Keratinocyte (primary cell): ENCODE results near the gene FGF12. TPM values are rescaled to one million over a fixed set of nuclear protein-coding genes. Genes with fewer than 3 reads are reported as not detected.
A peak's percentile ranks its signal among the peaks of the same experiment; 100 is the strongest.

Source experiments
- DNase-seq: peaks from one replicate; pipeline ENCODE4 v3.0.0-alpha.2; 2011; ENCODE audit warnings: low read depth, missing footprints, low spot score
- FAIRE-seq: peaks from 2 replicates; lab custom pipeline; 2011; peaks lifted over from hg19 to GRCh38; lab: Jason Lieb, UNC
- H2AFZ ChIP-seq: 2 replicates; pipeline ENCODE4 v1.6.0; 2012; ENCODE audit warnings: low read length, control low read depth, inconsistent platforms; ENCODE audit not compliant: control insufficient read depth
- H3K27ac ChIP-seq: 2 replicates; pipeline ENCODE4 v1.5.1; 2011; ENCODE audit warnings: low read length; ENCODE audit not compliant: control insufficient read depth, insufficient read depth
- H3K27me3 ChIP-seq: 3 replicates; pipeline ENCODE4 v1.6.0; 2011; ENCODE audit warnings: low read length; ENCODE audit not compliant: control insufficient read depth, insufficient read depth; ENCODE audit errors: extremely low read depth
- H3K36me3 ChIP-seq, 2 experiments: 2 replicates in 1 of 2; 3 replicates in 1 of 2; pipeline ENCODE4 v1.5.1; 2011; ENCODE audit warnings: low read length in 2 of 2, mild to moderate bottlenecking in 1 of 2; ENCODE audit not compliant: control insufficient read depth in 2 of 2, insufficient read depth in 2 of 2; ENCODE audit errors: extremely low read depth in 1 of 2
- H3K4me1 ChIP-seq: 3 replicates; pipeline ENCODE4 v1.5.1; 2011; ENCODE audit warnings: low read length; ENCODE audit not compliant: control insufficient read depth, insufficient read depth; ENCODE audit errors: extremely low read depth
- H3K4me2 ChIP-seq: 3 replicates; pipeline ENCODE4 v1.6.0; 2011; ENCODE audit warnings: low read depth, low read length; ENCODE audit not compliant: control insufficient read depth, insufficient read depth; ENCODE audit errors: extremely low read depth
- H3K4me3 ChIP-seq, 3 experiments: fragments of 200-600 bp in 1 of 3; sonication (generic) in 1 of 3; 2 replicates in 2 of 3; 3 replicates in 1 of 3; pipeline ENCODE4 v1.5.1; 2011 to 2016; ENCODE audit warnings: low read length in 3 of 3, mild to moderate bottlenecking in 3 of 3, control low read depth in 2 of 3, inconsistent platforms in 1 of 3, low read depth in 1 of 3, mixed read lengths in 1 of 3, mixed run types in 1 of 3, moderate library complexity in 1 of 3; ENCODE audit not compliant: control insufficient read depth in 2 of 3, insufficient read depth in 2 of 3; ENCODE audit errors: extremely low read depth in 1 of 3
- H3K79me2 ChIP-seq: 2 replicates; pipeline ENCODE4 v1.6.0; 2012; ENCODE audit warnings: low read length; ENCODE audit not compliant: control insufficient read depth, insufficient read depth
- H3K9ac ChIP-seq: 3 replicates; pipeline ENCODE4 v1.6.0; 2011; ENCODE audit warnings: low read length; ENCODE audit not compliant: control insufficient read depth, insufficient read depth; ENCODE audit errors: extremely low read depth
- H3K9me1 ChIP-seq: 3 replicates; pipeline ENCODE4 v1.6.0; 2011; ENCODE audit warnings: low read length; ENCODE audit not compliant: control insufficient read depth, insufficient read depth; ENCODE audit errors: extremely low read depth
- H3K9me3 ChIP-seq: 2 replicates; pipeline ENCODE4 v1.5.1; 2012; ENCODE audit warnings: low read depth, low read length; ENCODE audit not compliant: control insufficient read depth
- H4K20me1 ChIP-seq: 3 replicates; pipeline ENCODE4 v1.6.0; 2011; ENCODE audit warnings: low read length; ENCODE audit not compliant: control insufficient read depth, insufficient read depth; ENCODE audit errors: extremely low read depth
- CTCF ChIP-seq, 3 experiments: IDR thresholded peaks in 1 of 3; conservative IDR thresholded peaks in 1 of 3; optimal IDR thresholded peaks in 1 of 3; 2 replicates in 2 of 3; 3 replicates in 1 of 3; pipeline versions ENCODE3 to v1.5.1; 2011; ENCODE audit warnings: low read length in 3 of 3, mild to moderate bottlenecking in 3 of 3, moderate library complexity in 2 of 3, control low read depth in 1 of 3, inconsistent platforms in 1 of 3; ENCODE audit not compliant: insufficient read depth in 2 of 3; ENCODE audit errors: extremely low read depth in 1 of 3
- EZH2 ChIP-seq: IDR thresholded peaks from one replicate; pipeline ENCODE4 v1.6.1; 2012; ENCODE audit warnings: inconsistent platforms, mild to moderate bottlenecking, low read length, moderate library complexity
- dilution Hi-C: fragments of 300-500 bp; cut with MboI; formaldehyde crosslinking; loops from one replicate; pipeline ENCODE4 v1.7.0; 2020; ENCODE audit warnings: low sequenced_read_pairs; ENCODE audit not compliant: extremely low pct_ligation_motif_present
- polyA plus RNA-seq, 5 experiments: library from polyadenylated mRNA; depleted of rRNA in 3 of 5; stranded (reverse) in 3 of 5; stranded (forward) in 1 of 5; unstranded in 1 of 5; fragments of >200 nt; gene quantifications; 1 replicate in 1 of 5; 2 replicates in 3 of 5; 3 replicates in 1 of 5; pipeline versions ENCODE4 v1.2.1 to v1.2.3, GENCODE V29; 2011 to 2012; ENCODE audit warnings: missing spikeins in 2 of 5, low read depth in 1 of 5, low replicate concordance in 1 of 5

FGF12 gene
- polyA plus RNA-seq, 1 donor (not counting 4 experiments of a cell fraction or from before 2014, with no cell fraction given): 4.1 TPM

GRCh38 chr3:192573240-192573639 lies 154.1 kb downstream of the FGF12 start:
- no peak overlapping the region for H2AFZ ChIP-seq
- H3K4me2 ChIP-seq: no peak overlapping the region
- DNase-seq: no peak
- H3K9me3 ChIP-seq: no peaks in the 10 kb centered on the region
- no peaks in the 10 kb centered on the region for H3K36me3 ChIP-seq
- no peaks in the 10 kb centered on the region for H3K27me3 ChIP-seq
- no peak overlapping the region for H3K27ac ChIP-seq
- dilution Hi-C loops: no loop called here
- H3K79me2 ChIP-seq: no peaks in the 10 kb centered on the region
- no peak overlapping the region for H3K9ac ChIP-seq
- H3K9me1 ChIP-seq: no peaks in the 10 kb centered on the region
- TF ChIP-seq EZH2 (no peak), CTCF (optimal IDR thresholded peaks at IDR 0.05 in 1 of 3, IDR thresholded peaks at IDR 0.05 in 1 of 3, conservative IDR thresholded peaks at IDR 0.05 in 1 of 3; ENCODE audit: extremely low read depth in 1 of 3, insufficient read depth in 2 of 3, low read length in 3 of 3) (no peak)
- H4K20me1 ChIP-seq: no peaks in the 10 kb centered on the region
- no peak for FAIRE-seq
- H3K4me3 ChIP-seq: no peak overlapping the region
- peaks cover 4% of the 10 kb centered on the region for H3K4me1 ChIP-seq

- TF ChIP-seq EZH2 (no peak), CTCF (optimal IDR thresholded peaks at IDR 0.05 in 1 of 3, IDR thresholded peaks at IDR 0.05 in 1 of 3, conservative IDR thresholded peaks at IDR 0.05 in 1 of 3; ENCODE audit: extremely low read depth in 1 of 3, insufficient read depth in 2 of 3, low read length in 3 of 3) (no peak)
- H3K4me3 ChIP-seq: peak overlapping the region in 2 of 3 experiments; percentile 60 to 65
- DNase-seq (no peak), FAIRE-seq (peak; percentile 5)
- peaks cover 4% of the 10 kb centered on the region for H3K4me1 ChIP-seq
- H2AFZ ChIP-seq: peak overlapping the region; percentile 75
- no peaks in the 10 kb centered on the region for H3K79me2 ChIP-seq
- H3K9ac ChIP-seq: no peak overlapping the region
- no peak overlapping the region for H3K27ac ChIP-seq
- H3K9me3 ChIP-seq: no peaks in the 10 kb centered on the region
- no peaks in the 10 kb centered on the region for H3K36me3 ChIP-seq
- dilution Hi-C loops: no loop called here
- no peaks in the 10 kb centered on the region for H3K9me1 ChIP-seq
- peak overlapping the region; percentile 88 for H3K4me2 ChIP-seq
- no peaks in the 10 kb centered on the region for H3K27me3 ChIP-seq
- H4K20me1 ChIP-seq: no peaks in the 10 kb centered on the region
These were observed 156.2 kb downstream of the FGF12 start for GRCh38 chr3:192570821-192571791.
